ENCODE results near the gene SEMA3E. TPM values are rescaled to one million over a fixed set of nuclear protein-coding genes. Genes with fewer than 3 reads are reported as not detected.

Gene SEMA3E
- total and polyA plus RNA-seq, 2 experiments from 2014 or later: 7.0 to 14.0 TPM

- Histone ChIP-seq H3K9me3 (ENCODE audit: low read depth) (no peaks in the 10 kb centered on the region), H2AFZ (no peak overlapping the region), H3K4me1 (ENCODE audit: insufficient read depth) (no peaks in the 10 kb centered on the region), H3K79me2 (no peaks in the 10 kb centered on the region), H4K20me1 (ENCODE audit: insufficient read depth, poor library complexity, severe bottlenecking) (no peaks in the 10 kb centered on the region), H3K4me2 (no peak overlapping the region), H3K9me2 (replicated peaks; ENCODE audit: insufficient read depth) (no peaks in the 10 kb centered on the region), H3K4me3 (no peak overlapping the region), H3K27ac (no peak overlapping the region), H3K36me3 (replicated peaks; ENCODE audit: insufficient read depth, low read depth) (no peaks in the 10 kb centered on the region), H3K27me3 (no peaks in the 10 kb centered on the region)
- WGBS (ENCODE audit: low lambda C conversion rate, missing lambda C conversion rate): 83% methylated on average over 2 of the region's 2 CpGs
- no peak for DNase-seq (ENCODE audit: low spot score)
- TF ChIP-seq EZH2 (IDR thresholded peaks at IDR 0.05; ENCODE audit: borderline replicate concordance) (no peak), CTCF (IDR thresholded peaks at IDR 0.05; ENCODE audit: poor library complexity) (no peak), EZH2phosphoT487 (IDR thresholded peaks at IDR 0.05; ENCODE audit: low read depth, severe bottlenecking, unreplicated experiment) (no peak)
Observed at GRCh38 chr7:83633516-83633915, 15.4 kb downstream of the SEMA3E start.

DNA sequence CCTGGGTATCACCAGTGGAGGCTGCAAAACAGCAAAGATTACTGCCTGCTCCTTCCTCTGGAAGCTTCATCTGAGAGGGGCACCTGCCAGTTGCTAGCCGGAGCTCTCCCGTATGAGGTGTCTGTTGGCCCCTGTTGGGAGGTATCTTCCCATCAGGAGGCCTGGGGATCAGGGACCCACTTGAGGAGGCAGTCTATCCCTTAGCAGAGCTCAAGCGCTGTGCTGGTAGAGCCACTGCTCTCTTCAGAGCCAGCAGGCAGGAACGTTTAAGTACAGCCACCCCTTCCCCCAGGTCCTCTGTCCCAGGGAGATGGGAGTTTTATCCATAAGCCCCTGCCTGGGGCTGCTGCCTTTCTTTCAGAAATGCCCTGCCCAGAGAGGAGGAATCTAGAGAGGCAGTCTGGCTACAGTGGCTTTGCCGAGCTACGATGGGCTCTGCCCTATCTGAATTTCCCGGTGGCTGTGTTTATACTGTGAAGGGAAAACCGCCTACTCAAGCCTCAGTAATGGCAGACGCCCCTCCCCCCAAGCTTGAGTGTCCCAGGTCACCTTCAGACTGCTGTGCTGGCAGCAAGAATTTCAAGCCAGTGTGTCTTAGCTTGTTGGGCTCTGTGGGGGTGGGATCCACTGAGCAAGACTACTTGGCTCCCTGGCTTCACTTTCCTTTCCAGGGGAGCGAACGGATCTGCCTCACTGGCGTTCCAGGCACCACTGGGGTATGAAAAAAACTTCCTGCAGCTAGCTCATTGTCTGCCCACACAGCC is 19.6 kb downstream of the SEMA3E start:
- H3K9me2 ChIP-seq (replicated peaks; ENCODE audit: insufficient read depth): no peaks in the 10 kb centered on the region
- no peaks in the 10 kb centered on the region for H3K4me1 ChIP-seq (ENCODE audit: insufficient read depth)
- H3K27ac ChIP-seq: no peak overlapping the region
- no peaks in the 10 kb centered on the region for H3K9me3 ChIP-seq (ENCODE audit: low read depth)
- 52% methylated on average over 12 of the region's 12 CpGs for WGBS (ENCODE audit: low lambda C conversion rate, missing lambda C conversion rate)
- TF ChIP-seq EZH2 (IDR thresholded peaks at IDR 0.05; ENCODE audit: borderline replicate concordance) (no peak), EZH2phosphoT487 (IDR thresholded peaks at IDR 0.05; ENCODE audit: low read depth, severe bottlenecking, unreplicated experiment) (no peak), CTCF (IDR thresholded peaks at IDR 0.05; ENCODE audit: poor library complexity) (no peak)
- H3K36me3 ChIP-seq (replicated peaks; ENCODE audit: insufficient read depth, low read depth): no peaks in the 10 kb centered on the region
- H3K4me3 ChIP-seq: no peak overlapping the region
- peak overlapping the region; percentile 26 for H2AFZ ChIP-seq
- no peaks in the 10 kb centered on the region for H4K20me1 ChIP-seq (ENCODE audit: insufficient read depth, poor library complexity, severe bottlenecking)
- H3K27me3 ChIP-seq: no peaks in the 10 kb centered on the region
- H3K4me2 ChIP-seq: peak overlapping the region; percentile 46
- DNase-seq (ENCODE audit: low spot score): peak; percentile 48
- no peaks in the 10 kb centered on the region for H3K79me2 ChIP-seq

DNA sequence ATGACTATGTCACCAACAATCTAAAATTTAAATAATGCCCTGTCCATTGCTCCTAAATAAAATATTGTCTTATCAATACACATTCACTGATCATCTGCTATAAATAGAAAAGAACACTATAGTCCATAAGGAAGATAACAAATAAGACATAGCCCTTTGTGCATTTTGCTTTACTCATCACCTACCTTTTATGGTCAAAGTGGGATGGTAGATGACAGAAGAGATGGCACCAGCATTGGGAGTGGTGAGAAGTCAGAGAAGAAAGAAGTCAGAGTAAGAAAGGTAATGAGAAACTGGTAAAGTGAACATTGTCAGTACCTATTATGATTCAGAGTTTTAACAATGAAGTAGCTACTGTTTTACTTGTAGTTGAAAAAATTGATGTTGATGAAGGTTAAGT is 31.1 kb downstream of the SEMA3E start:
- Histone ChIP-seq H4K20me1 (ENCODE audit: insufficient read depth, poor library complexity, severe bottlenecking) (no peaks in the 10 kb centered on the region), H3K4me2 (no peak overlapping the region), H3K27me3 (no peaks in the 10 kb centered on the region), H3K36me3 (replicated peaks; ENCODE audit: insufficient read depth, low read depth) (no peaks in the 10 kb centered on the region), H3K4me1 (ENCODE audit: insufficient read depth) (no peaks in the 10 kb centered on the region), H2AFZ (no peak overlapping the region), H3K27ac (no peak overlapping the region), H3K9me3 (ENCODE audit: low read depth) (no peaks in the 10 kb centered on the region), H3K4me3 (no peak overlapping the region), H3K79me2 (no peaks in the 10 kb centered on the region), H3K9me2 (replicated peaks; ENCODE audit: insufficient read depth) (no peaks in the 10 kb centered on the region)
- DNase-seq (ENCODE audit: low spot score): no peak
- no peak for TF ChIP-seq CTCF (IDR thresholded peaks at IDR 0.05; ENCODE audit: poor library complexity)
- TF ChIP-seq EZH2phosphoT487 (IDR thresholded peaks at IDR 0.05; ENCODE audit: low read depth, severe bottlenecking, unreplicated experiment): no peak
- no peak for TF ChIP-seq EZH2 (IDR thresholded peaks at IDR 0.05; ENCODE audit: borderline replicate concordance)
